ENCODE results near the gene MTCH2.

DNA sequence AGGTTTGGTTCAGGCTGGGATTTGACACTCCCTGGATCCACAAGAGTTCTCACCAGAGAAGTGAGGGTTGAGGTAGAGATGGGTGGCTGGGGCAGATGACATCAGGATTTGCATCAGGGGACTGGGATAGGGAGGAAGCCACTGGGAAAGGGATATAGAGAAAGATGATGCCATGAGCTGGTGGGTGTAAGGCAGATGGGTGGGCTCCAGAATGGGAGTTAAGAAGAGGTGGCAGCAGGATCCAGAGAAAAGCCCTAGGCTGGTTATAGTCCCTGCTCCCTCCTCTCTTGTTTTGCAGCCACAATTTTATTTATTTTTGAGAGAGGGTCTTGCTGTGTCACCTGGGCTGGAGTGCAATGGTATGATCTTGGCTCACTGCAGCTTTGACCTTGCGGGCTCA is 46.4 kb downstream of the MTCH2 start:
- TF ChIP-seq, protein P1, sequence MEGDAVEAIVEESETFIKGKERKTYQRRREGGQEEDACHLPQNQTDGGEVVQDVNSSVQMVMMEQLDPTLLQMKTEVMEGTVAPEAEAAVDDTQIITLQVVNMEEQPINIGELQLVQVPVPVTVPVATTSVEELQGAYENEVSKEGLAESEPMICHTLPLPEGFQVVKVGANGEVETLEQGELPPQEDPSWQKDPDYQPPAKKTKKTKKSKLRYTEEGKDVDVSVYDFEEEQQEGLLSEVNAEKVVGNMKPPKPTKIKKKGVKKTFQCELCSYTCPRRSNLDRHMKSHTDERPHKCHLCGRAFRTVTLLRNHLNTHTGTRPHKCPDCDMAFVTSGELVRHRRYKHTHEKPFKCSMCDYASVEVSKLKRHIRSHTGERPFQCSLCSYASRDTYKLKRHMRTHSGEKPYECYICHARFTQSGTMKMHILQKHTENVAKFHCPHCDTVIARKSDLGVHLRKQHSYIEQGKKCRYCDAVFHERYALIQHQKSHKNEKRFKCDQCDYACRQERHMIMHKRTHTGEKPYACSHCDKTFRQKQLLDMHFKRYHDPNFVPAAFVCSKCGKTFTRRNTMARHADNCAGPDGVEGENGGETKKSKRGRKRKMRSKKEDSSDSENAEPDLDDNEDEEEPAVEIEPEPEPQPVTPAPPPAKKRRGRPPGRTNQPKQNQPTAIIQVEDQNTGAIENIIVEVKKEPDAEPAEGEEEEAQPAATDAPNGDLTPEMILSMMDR (IDR thresholded peaks at IDR 0.05; ENCODE audit: poor library complexity, severe bottlenecking): no peak
- TF ChIP-seq TAF1 (IDR thresholded peaks at IDR 0.05; ENCODE audit: low read depth): no peak
- no peak for TF ChIP-seq SMC3 (conservative IDR thresholded peaks at IDR 0.05; ENCODE audit: poor library complexity)
- no peak for TF ChIP-seq EP300 (conservative IDR thresholded peaks at IDR 0.05; ENCODE audit: poor library complexity, severe bottlenecking)
- no peak for TF ChIP-seq POLR2AphosphoS5 (IDR thresholded peaks at IDR 0.05)
- no peak for TF ChIP-seq EZH2 (IDR thresholded peaks at IDR 0.05; ENCODE audit: borderline replicate concordance, insufficient read depth, low read length, poor library complexity, severe bottlenecking)
- TF ChIP-seq, protein P2, sequence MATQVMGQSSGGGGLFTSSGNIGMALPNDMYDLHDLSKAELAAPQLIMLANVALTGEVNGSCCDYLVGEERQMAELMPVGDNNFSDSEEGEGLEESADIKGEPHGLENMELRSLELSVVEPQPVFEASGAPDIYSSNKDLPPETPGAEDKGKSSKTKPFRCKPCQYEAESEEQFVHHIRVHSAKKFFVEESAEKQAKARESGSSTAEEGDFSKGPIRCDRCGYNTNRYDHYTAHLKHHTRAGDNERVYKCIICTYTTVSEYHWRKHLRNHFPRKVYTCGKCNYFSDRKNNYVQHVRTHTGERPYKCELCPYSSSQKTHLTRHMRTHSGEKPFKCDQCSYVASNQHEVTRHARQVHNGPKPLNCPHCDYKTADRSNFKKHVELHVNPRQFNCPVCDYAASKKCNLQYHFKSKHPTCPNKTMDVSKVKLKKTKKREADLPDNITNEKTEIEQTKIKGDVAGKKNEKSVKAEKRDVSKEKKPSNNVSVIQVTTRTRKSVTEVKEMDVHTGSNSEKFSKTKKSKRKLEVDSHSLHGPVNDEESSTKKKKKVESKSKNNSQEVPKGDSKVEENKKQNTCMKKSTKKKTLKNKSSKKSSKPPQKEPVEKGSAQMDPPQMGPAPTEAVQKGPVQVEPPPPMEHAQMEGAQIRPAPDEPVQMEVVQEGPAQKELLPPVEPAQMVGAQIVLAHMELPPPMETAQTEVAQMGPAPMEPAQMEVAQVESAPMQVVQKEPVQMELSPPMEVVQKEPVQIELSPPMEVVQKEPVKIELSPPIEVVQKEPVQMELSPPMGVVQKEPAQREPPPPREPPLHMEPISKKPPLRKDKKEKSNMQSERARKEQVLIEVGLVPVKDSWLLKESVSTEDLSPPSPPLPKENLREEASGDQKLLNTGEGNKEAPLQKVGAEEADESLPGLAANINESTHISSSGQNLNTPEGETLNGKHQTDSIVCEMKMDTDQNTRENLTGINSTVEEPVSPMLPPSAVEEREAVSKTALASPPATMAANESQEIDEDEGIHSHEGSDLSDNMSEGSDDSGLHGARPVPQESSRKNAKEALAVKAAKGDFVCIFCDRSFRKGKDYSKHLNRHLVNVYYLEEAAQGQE (IDR thresholded peaks at IDR 0.05; ENCODE audit: borderline replicate concordance): no peak
- no peak for TF ChIP-seq RAD21 (conservative IDR thresholded peaks at IDR 0.05)
